IMR-90 (cell line): ENCODE results near the gene DDX31. TPM values are rescaled to one million over a fixed set of nuclear protein-coding genes. Genes with fewer than 3 reads are reported as not detected.

ENCODE experiments used
- ATAC-seq: fragments of 200-7000 bp; cut with Tn5 transposase; 2 replicates; pipeline ENCODE4 v1.9.1; 2020; ENCODE audit warnings: low read depth, mild to moderate bottlenecking, moderate library complexity
- BruUV-seq: library from RNA; stranded (reverse); fragments of 400-500 nt; replicated peaks from 2 replicates; lab custom pipeline; 2021; lab: Mats Ljungman, UMichigan
- CTCF ChIA-PET: fragments of 300-600 bp; formaldehyde crosslinking; extraction: SDS; loops from one replicate; lab custom pipeline; 2021; ENCODE audit warnings: antibody characterized with exemption; lab: Yijun Ruan, JAX
- POLR2A ChIA-PET: fragments of 300-600 bp; sonication (Branson Sonifier 250); formaldehyde crosslinking; loops from one replicate; lab custom pipeline; 2022; ENCODE audit warnings: antibody characterized with exemption; ENCODE audit not compliant: unreplicated experiment; lab: Charles Lee
- DNase-seq: peaks from one replicate; pipeline ENCODE4 v3.0.0; 2013
- H2AFZ ChIP-seq: replicated peaks from 2 replicates; pipeline ENCODE3; 2013; ENCODE audit warnings: low read length, mild to moderate bottlenecking; ENCODE audit not compliant: poor library complexity
- H2AK5ac ChIP-seq: 2 replicates; pipeline ENCODE4 v1.6.1; 2013; ENCODE audit warnings: low read depth, low read length, inconsistent platforms
- H2AK9ac ChIP-seq: replicated peaks from 2 replicates; pipeline ENCODE3; 2013; ENCODE audit warnings: mild to moderate bottlenecking, low read depth, low read length, moderate library complexity; ENCODE audit not compliant: poor library complexity
- H2BK120ac ChIP-seq: 2 replicates; pipeline ENCODE4 v1.6.1; 2013; ENCODE audit warnings: low read depth, low read length, inconsistent platforms
- H2BK15ac ChIP-seq: 3 replicates; pipeline ENCODE4 v1.6.1; 2013; ENCODE audit warnings: low read depth, low read length, inconsistent platforms
- H2BK20ac ChIP-seq: 2 replicates; pipeline ENCODE4 v1.6.1; 2013; ENCODE audit warnings: low read depth, mild to moderate bottlenecking, inconsistent platforms, low read length, moderate library complexity
- H2BK5ac ChIP-seq: 2 replicates; pipeline ENCODE4 v1.6.1; 2013; ENCODE audit warnings: mild to moderate bottlenecking, low read depth, low read length, inconsistent platforms; ENCODE audit not compliant: poor library complexity, severe bottlenecking
- H3K14ac ChIP-seq: replicated peaks from 2 replicates; pipeline ENCODE4 v1.6.1; 2013; ENCODE audit warnings: low read depth, low read length, inconsistent platforms
- H3K18ac ChIP-seq: 2 replicates; pipeline ENCODE4 v1.6.1; 2013; ENCODE audit warnings: low read depth, low read length, control low read depth
- H3K23ac ChIP-seq: 2 replicates; pipeline ENCODE4 v1.6.1; 2013; ENCODE audit warnings: low read depth, low read length, inconsistent platforms
- H3K27ac ChIP-seq: 2 replicates; pipeline ENCODE4 v1.5.1; 2013; ENCODE audit warnings: mild to moderate bottlenecking, control low read depth, low read length; ENCODE audit not compliant: insufficient read depth
- H3K27me3 ChIP-seq: 2 replicates; pipeline ENCODE4 v1.6.1; 2013; ENCODE audit warnings: low read length; ENCODE audit not compliant: control insufficient read depth, insufficient read depth
- H3K36me3 ChIP-seq: 2 replicates; pipeline ENCODE4 v1.6.1; 2013; ENCODE audit warnings: low read length, mixed read lengths; ENCODE audit not compliant: control insufficient read depth, insufficient read depth
- H3K4ac ChIP-seq: 2 replicates; pipeline ENCODE4 v1.6.1; 2013; ENCODE audit warnings: low read depth, low read length, inconsistent platforms
- H3K4me1 ChIP-seq: 2 replicates; pipeline ENCODE4 v1.6.1; 2013; ENCODE audit warnings: low read length, mixed read lengths; ENCODE audit not compliant: control insufficient read depth, insufficient read depth
- H3K4me2 ChIP-seq: 2 replicates; pipeline ENCODE4 v1.6.1; 2013; ENCODE audit warnings: low read depth, mild to moderate bottlenecking, control low read depth, low read length, moderate library complexity
- H3K4me3 ChIP-seq: 2 replicates; pipeline ENCODE4 v1.5.1; 2013; ENCODE audit warnings: low read depth, mild to moderate bottlenecking, control low read depth, low read length, moderate library complexity; ENCODE audit not compliant: insufficient read depth
- H3K56ac ChIP-seq: 2 replicates; pipeline ENCODE4 v1.6.1; 2013; ENCODE audit warnings: low read length, inconsistent platforms; ENCODE audit not compliant: insufficient read depth; ENCODE audit errors: extremely low read depth
- H3K79me1 ChIP-seq, 2 experiments: 2 replicates each; pipeline ENCODE4 v1.6.1; 2013; ENCODE audit warnings: low read length in 2 of 2, inconsistent platforms in 1 of 2, low read depth in 1 of 2
- H3K9ac ChIP-seq: 2 replicates; pipeline ENCODE4 v1.6.1; 2013; ENCODE audit warnings: low read depth, low read length, control low read depth
- H3K9me1 ChIP-seq: 2 replicates; pipeline ENCODE4 v1.6.1; 2013; ENCODE audit warnings: low read length, inconsistent platforms; ENCODE audit not compliant: insufficient read depth
- H3K9me3 ChIP-seq: 2 replicates; pipeline ENCODE4 v1.6.1; 2013; ENCODE audit warnings: low read length; ENCODE audit not compliant: control insufficient read depth, insufficient read depth
- H4K20me1 ChIP-seq: 2 replicates; pipeline ENCODE4 v1.6.1; 2013; ENCODE audit warnings: low read length, inconsistent platforms; ENCODE audit not compliant: insufficient read depth
- H4K5ac ChIP-seq: 2 replicates; pipeline ENCODE4 v1.6.1; 2013; ENCODE audit warnings: mild to moderate bottlenecking, low read depth, low read length, control low read depth
- H4K8ac ChIP-seq, 2 experiments: 2 replicates each; pipeline ENCODE4 v1.6.1; 2013; ENCODE audit warnings: low read depth in 2 of 2, low read length in 2 of 2, control low read depth in 1 of 2, inconsistent platforms in 1 of 2
- H4K91ac ChIP-seq: 2 replicates; pipeline ENCODE4 v1.6.1; 2013; ENCODE audit warnings: low read depth, low read length, inconsistent platforms; ENCODE audit not compliant: insufficient read depth
- CEBPB ChIP-seq: IDR thresholded peaks from 2 replicates; pipeline ENCODE4 v1.6.1; 2012; ENCODE audit warnings: low read depth, low read length, improper control_type of control experiment
- FOS ChIP-seq: fragments of 150-350 bp; IDR thresholded peaks from 2 replicates; pipeline ENCODE4 v1.6.1; 2016; ENCODE audit warnings: low read depth, low read length
- MAZ ChIP-seq: IDR thresholded peaks from 2 replicates; pipeline ENCODE4 v1.6.1; 2012; ENCODE audit warnings: low read depth, mild to moderate bottlenecking, low read length, improper control_type of control experiment, moderate library complexity, borderline replicate concordance
- NFE2L2 ChIP-seq: fragments of 150-350 bp; IDR thresholded peaks from 2 replicates; pipeline ENCODE4 v1.6.1; 2016; ENCODE audit warnings: low read depth, mild to moderate bottlenecking, low read length
- POLR2A ChIP-seq: IDR thresholded peaks from 2 replicates; pipeline ENCODE4 v1.6.1; 2012; ENCODE audit warnings: mild to moderate bottlenecking, low read depth, low read length
- RAD21 ChIP-seq: IDR thresholded peaks from 2 replicates; pipeline ENCODE4 v1.6.1; 2012; ENCODE audit warnings: low read length, improper control_type of control experiment
- RCOR1 ChIP-seq: IDR thresholded peaks from 2 replicates; pipeline ENCODE4 v1.6.1; 2012; ENCODE audit warnings: mild to moderate bottlenecking, low read length, improper control_type of control experiment; ENCODE audit not compliant: insufficient replicate concordance
- RFX5 ChIP-seq: IDR thresholded peaks from 2 replicates; pipeline ENCODE4 v1.8.0; 2012; ENCODE audit warnings: low read depth, mild to moderate bottlenecking, low read length, moderate library complexity
- SMC3 ChIP-seq: fragments of 150-350 bp; IDR thresholded peaks from 2 replicates; pipeline ENCODE4 v1.6.1; 2016; ENCODE audit warnings: low read depth, mild to moderate bottlenecking, antibody characterized with exemption, low read length, moderate library complexity
- WGBS, 2 experiments: methylation state at CpG; one replicate each; pipeline versions ENCODE4 v1.1.5 to v1.1.7; 2013; ENCODE audit warnings: missing lambda C conversion rate in 2 of 2; ENCODE audit not compliant: insufficient read length in 1 of 2; ENCODE audit errors: extremely low coverage in 2 of 2; 5-methylcytosine and 5-hydroxymethylcytosine counted together
- dilution Hi-C: fragments of 300-500 bp; cut with HindIII; formaldehyde crosslinking; loops from one replicate; pipeline ENCODE4 v1.14.3; 2018; ENCODE audit warnings: low sequenced_read_pairs; ENCODE audit not compliant: unreplicated experiment
- in situ Hi-C: fragments of 300-500 bp; cut with MboI; formaldehyde crosslinking; loops from 3 replicates; pipeline ENCODE4 v1.14.3; 2019; ENCODE audit warnings: low sequenced_read_pairs, inconsistent platforms, mixed read lengths
- intact Hi-C: fragments of 100-400 bp; cut with micrococcal nuclease; formaldehyde crosslinking; loops from 2 replicates; pipeline ENCODE4 v1.10.0; 2022
- polyA plus RNA-seq, 3 experiments: library from polyadenylated mRNA; depleted of rRNA; stranded (reverse); fragments of >200 nt; gene quantifications; 2 replicates each; pipeline ENCODE4 v1.2.3, GENCODE V29; 2012; ENCODE audit warnings: low replicate concordance in 1 of 3
- total RNA-seq: library from RNA; depleted of rRNA; stranded (reverse); fragments of >200 nt; gene quantifications from 2 replicates; pipeline ENCODE4 v1.2.3, GENCODE V29; 2012

The DDX31 gene
- total and polyA plus RNA-seq, 2 of the 4 experiments (the other 2 are of a cell fraction) = 10.7 to 14.0 TPM

DNA sequence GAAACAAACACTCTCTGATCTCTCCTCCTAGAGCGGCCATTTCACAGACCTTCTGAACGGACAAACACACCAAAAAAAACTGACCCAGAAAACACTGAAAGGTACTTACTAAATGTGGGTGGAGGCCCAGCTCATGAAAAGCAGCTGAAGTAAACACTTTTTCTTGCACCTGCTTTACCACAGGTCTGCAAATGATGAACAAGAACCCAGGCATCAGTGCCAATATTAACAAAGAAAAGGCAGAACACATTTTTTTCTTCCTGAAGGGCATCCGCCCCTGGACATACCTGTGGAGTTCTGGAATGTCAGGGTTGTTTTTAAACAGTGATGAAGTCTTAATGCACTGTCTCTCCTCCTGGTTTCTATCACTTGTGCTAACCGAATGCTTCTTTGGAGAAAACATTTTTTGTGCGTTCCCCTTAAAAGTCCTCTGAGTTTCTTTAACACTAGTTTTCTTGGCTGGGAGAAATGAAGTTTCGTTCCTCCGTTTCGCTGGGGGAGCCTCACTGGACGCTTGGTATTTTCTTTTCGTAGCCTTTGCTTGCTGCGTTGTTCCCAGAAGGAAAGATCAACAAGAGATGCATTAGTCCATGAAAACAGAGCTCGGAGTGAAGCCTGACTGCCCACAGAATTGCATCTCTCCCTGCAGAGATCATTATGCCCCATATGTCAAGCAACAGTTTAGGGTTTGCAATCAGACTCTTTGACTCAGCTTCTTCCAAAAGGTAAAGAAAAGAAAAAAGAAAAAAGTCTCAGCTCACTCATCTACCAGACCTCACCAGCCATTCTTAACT lies 7.4 kb downstream of the DDX31 start:
- TF ChIP-seq SMC3 = no peak
- TF ChIP-seq POLR2A = no peak
- no peak for TF ChIP-seq FOS
- TF ChIP-seq CEBPB = no peak
- no peak for TF ChIP-seq RCOR1
- TF ChIP-seq MAZ = no peak
- no peak for TF ChIP-seq NFE2L2
- no peak for TF ChIP-seq RFX5
- TF ChIP-seq RAD21 = no peak
- Histone ChIP-seq H3K4me1 (no peaks in the 10 kb centered on the region), H3K79me1 (peaks cover 20 to 48% of the 10 kb centered on the region in 2 experiments), H4K5ac (no peak overlapping the region), H2AK9ac (no peak overlapping the region), H4K20me1 (peaks cover 18% of the 10 kb centered on the region), H3K56ac (no peak overlapping the region), H3K23ac (no peak overlapping the region), H2BK120ac (no peak overlapping the region), H3K4ac (no peak overlapping the region), H2AFZ (no peak overlapping the region), H3K18ac (no peak overlapping the region), H4K8ac (no peak overlapping the region), H2BK20ac (no peak overlapping the region), H3K27ac (no peak overlapping the region), H4K91ac (no peak overlapping the region), H3K4me2 (no peak overlapping the region), H2AK5ac (no peak overlapping the region), H3K9ac (no peak overlapping the region), H3K4me3 (no peak overlapping the region), H3K27me3 (no peaks in the 10 kb centered on the region), H2BK5ac (no peak overlapping the region), H2BK15ac (no peak overlapping the region), H3K9me3 (no peaks in the 10 kb centered on the region), H3K14ac (no peak overlapping the region), H3K9me1 (peaks cover 7% of the 10 kb centered on the region; the same call in 1 of the 2 replicates), H3K36me3 (peaks cover 29% of the 10 kb centered on the region)
- DNase-seq (no peak), ATAC-seq (no peak)
- in situ Hi-C loops (no loop called here), intact Hi-C loops (no loop called here), dilution Hi-C loops (no loop called here)
- BruUV-seq = no TSS peak
- POLR2A ChIA-PET = interaction anchor here (0.7 kb wide), 1 partner anchor 8 kb away, joined by 3 read pairs; no protein-coding TSS in a partner anchor
- CTCF ChIA-PET = no interaction called here
- 81% methylated on average over 7 of the region's 12 CpGs; no CpG with 5 or more reads in 1 of the 2 experiments for WGBS, 2 experiments
